Activated CD4-positive, alpha-beta T cell treated with anti-CD3 and anti-CD28 coated beads for 48 hours (primary cell): ENCODE data around the gene PRPF38A.

ENCODE experiments used
- DNase-seq: peaks from one replicate; pipeline ENCODE4 v3.0.0-alpha.2; 2020

Gene PRPF38A

GRCh38 chr1:52400131-52400530 is 4.3 kb upstream of the PRPF38A start:
- no peak for DNase-seq

GRCh38 chr1:52402860-52403240 is 1.6 kb upstream of the PRPF38A start:
- no peak for DNase-seq

GRCh38 chr1:52403566-52404115 is 761 bp upstream of the PRPF38A start:
- DNase-seq = peak; percentile 72

- DNase-seq = no peak
These were observed 555 bp downstream of the PRPF38A start for GRCh38 chr1:52404975-52405338.

- DNase-seq = no peak
These were observed 9.1 kb downstream of the PRPF38A start for GRCh38 chr1:52413410-52413989.

GRCh38 chr1:52414942-52415341 is 10.5 kb downstream of the PRPF38A start:
- DNase-seq = no peak

GRCh38 chr1:52416811-52417210 is 12.4 kb downstream of the PRPF38A start:
- no peak for DNase-seq

GRCh38 chr1:52420713-52421112 is 16.3 kb downstream of the PRPF38A start:
- no peak for DNase-seq

- no peak for DNase-seq
These were observed 18.7 kb downstream of the PRPF38A start for GRCh38 chr1:52423055-52423454.

GRCh38 chr1:52423771-52424170 is 19.4 kb downstream of the PRPF38A start:
- DNase-seq = peak; percentile 72

GRCh38 chr1:52424231-52424636 is 19.8 kb downstream of the PRPF38A start:
- no peak for DNase-seq

- no peak for DNase-seq
These were observed 20.4 kb downstream of the PRPF38A start for GRCh38 chr1:52424813-52425212.

GRCh38 chr1:52426371-52426770 is 22.0 kb downstream of the PRPF38A start:
- DNase-seq = no peak

- no peak for DNase-seq
These were observed 22.8 kb downstream of the PRPF38A start for GRCh38 chr1:52427152-52427551.

GRCh38 chr1:52432807-52433206 is 28.4 kb downstream of the PRPF38A start:
- no peak for DNase-seq

- no peak for DNase-seq
These were observed 30.8 kb downstream of the PRPF38A start for GRCh38 chr1:52435211-52435610.

- DNase-seq = no peak
These were observed 31.2 kb downstream of the PRPF38A start for GRCh38 chr1:52435650-52436049.

- DNase-seq = no peak
These were observed 32.4 kb downstream of the PRPF38A start for GRCh38 chr1:52436817-52437216.

- no peak for DNase-seq
These were observed 35.6 kb downstream of the PRPF38A start for GRCh38 chr1:52439976-52440375.

- DNase-seq = no peak
These were observed 40.1 kb downstream of the PRPF38A start for GRCh38 chr1:52444463-52444862.

- DNase-seq = no peak
These were observed 49.7 kb downstream of the PRPF38A start for GRCh38 chr1:52454127-52454526.

GRCh38 chr1:52454779-52455178 is 50.4 kb downstream of the PRPF38A start:
- DNase-seq = no peak

GRCh38 chr1:52455686-52456085 is 51.3 kb downstream of the PRPF38A start:
- no peak for DNase-seq

GRCh38 chr1:52460694-52461093 is 56.3 kb downstream of the PRPF38A start:
- DNase-seq = no peak

- no peak for DNase-seq
These were observed 57.4 kb downstream of the PRPF38A start for GRCh38 chr1:52461821-52462220.
